K562 (cell line): ENCODE measurements around the gene ARHGAP25. TPM values are rescaled to one million over a fixed set of nuclear protein-coding genes. Genes with fewer than 3 reads are reported as not detected.

Experiments
- polyA plus RNA-seq, 8 experiments: library from polyadenylated mRNA; depleted of rRNA in 4 of 8; stranded (reverse) in 5 of 8; unstranded in 3 of 8; fragments of >200 nt; fragmentation: Nextera tagmentation in 2 of 8; fragmentation: Illumina TruSeq in 1 of 8; extraction: Ambion mirVana in 2 of 8; extraction: Trizol in 1 of 8; gene quantifications; 2 replicates each; pipeline versions ENCODE4 v1.2.1 to v1.2.3, GENCODE V29; 2011 to 2014; ENCODE audit warnings: inconsistent platforms in 1 of 8, missing spikeins in 1 of 8
- total RNA-seq, 7 experiments: library from RNA; depleted of rRNA in 6 of 7; stranded (reverse); fragments of >200 nt in 6 of 7; fragmentation: Illumina TruSeq in 2 of 7; extraction: Trizol in 2 of 7; gene quantifications; 2 replicates each; pipeline versions ENCODE4 v1.2.1 to v1.2.3, GENCODE V29; 2011 to 2021; ENCODE audit warnings: low replicate concordance in 1 of 7

Gene ARHGAP25
- total and polyA plus RNA-seq, 9 of the 15 experiments (the other 6 are each of a cell fraction or from before 2014, with no cell fraction given), result 4.9 to 14.8 (median 10.7) TPM

Other genes starting within 250 kb of the ARHGAP25 start
- 0.05 and 0.08 TPM in 2 replicates for gene PROKR1, start 91.2 kb upstream of the ARHGAP25 start, total RNA-seq (2014; rRNA removed)
- 0.10 and 0.15 TPM in 2 replicates for gene PROKR1, start 91.2 kb upstream of the ARHGAP25 start, total RNA-seq (2014; rRNA removed; fragmentation: Illumina TruSeq; extraction: Trizol)
- gene PROKR1, start 91.2 kb upstream of the ARHGAP25 start, total RNA-seq (2015; rRNA removed; fragmentation: Illumina TruSeq; extraction: Trizol), result 0.08 and 0.11 TPM in 2 replicates
- 0.18 and 0.22 TPM in 2 replicates for gene PROKR1, start 91.2 kb upstream of the ARHGAP25 start, total RNA-seq (2021)
- 0.07 TPM in 1 of 2 replicates, not detected in the other for gene PROKR1, start 91.2 kb upstream of the ARHGAP25 start, polyA plus RNA-seq (2011; rRNA removed)
- gene PROKR1, start 91.2 kb upstream of the ARHGAP25 start, polyA plus RNA-seq (2014; fragmentation: Illumina TruSeq; extraction: Trizol), result 0.06 and 0.16 TPM in 2 replicates
- gene PROKR1, start 91.2 kb upstream of the ARHGAP25 start, polyA plus RNA-seq (2014; fragmentation: Nextera tagmentation; extraction: Ambion mirVana), result under 1 TPM in 1 of 2 experiments, not detected in 1; 0.03 TPM
- gene PROKR1, start 91.2 kb upstream of the ARHGAP25 start, polyA plus RNA-seq (2014; rRNA removed), result 0.01 TPM in 1 of 2 replicates, not detected in the other
- 0.59 and 0.69 TPM in 2 replicates for gene BMP10, start 136.6 kb downstream of the ARHGAP25 start, total RNA-seq (2014; rRNA removed)
- 0.73 and 1.3 TPM in 2 replicates for gene BMP10, start 136.6 kb downstream of the ARHGAP25 start, total RNA-seq (2014; rRNA removed; fragmentation: Illumina TruSeq; extraction: Trizol)
- gene BMP10, start 136.6 kb downstream of the ARHGAP25 start, total RNA-seq (2015; rRNA removed; fragmentation: Illumina TruSeq; extraction: Trizol), result 0.43 and 0.45 TPM in 2 replicates
- gene BMP10, start 136.6 kb downstream of the ARHGAP25 start, total RNA-seq (2021), result 0.89 and 0.91 TPM in 2 replicates
- 0.18 and 0.40 TPM in 2 replicates for gene BMP10, start 136.6 kb downstream of the ARHGAP25 start, polyA plus RNA-seq (2011; rRNA removed)
- gene BMP10, start 136.6 kb downstream of the ARHGAP25 start, polyA plus RNA-seq (2014; fragmentation: Illumina TruSeq; extraction: Trizol), result 0.73 and 1.2 TPM in 2 replicates
- under 1 TPM; 0.11 to 0.29 TPM for gene BMP10, start 136.6 kb downstream of the ARHGAP25 start, polyA plus RNA-seq (2014; fragmentation: Nextera tagmentation; extraction: Ambion mirVana)
- 0.15 and 1.1 TPM in 2 replicates for gene BMP10, start 136.6 kb downstream of the ARHGAP25 start, polyA plus RNA-seq (2014; rRNA removed)
- not detected in 2 replicates for gene GKN2, start 218.1 kb downstream of the ARHGAP25 start, total RNA-seq (2014; rRNA removed)
- not detected in 2 replicates for gene GKN2, start 218.1 kb downstream of the ARHGAP25 start, total RNA-seq (2014; rRNA removed; fragmentation: Illumina TruSeq; extraction: Trizol)
- not detected in 2 replicates for gene GKN2, start 218.1 kb downstream of the ARHGAP25 start, total RNA-seq (2015; rRNA removed; fragmentation: Illumina TruSeq; extraction: Trizol)
- gene GKN2, start 218.1 kb downstream of the ARHGAP25 start, total RNA-seq (2021), result not detected in 2 replicates
- not detected in 2 replicates for gene GKN2, start 218.1 kb downstream of the ARHGAP25 start, polyA plus RNA-seq (2011; rRNA removed)
- gene GKN2, start 218.1 kb downstream of the ARHGAP25 start, polyA plus RNA-seq (2014; fragmentation: Illumina TruSeq; extraction: Trizol), result not detected in 2 replicates
- gene GKN2, start 218.1 kb downstream of the ARHGAP25 start, polyA plus RNA-seq (2014; fragmentation: Nextera tagmentation; extraction: Ambion mirVana), result not detected
- not detected in 2 replicates for gene GKN2, start 218.1 kb downstream of the ARHGAP25 start, polyA plus RNA-seq (2014; rRNA removed)
- not detected in 2 replicates for gene GKN1, start 239.8 kb downstream of the ARHGAP25 start, total RNA-seq (2014; rRNA removed)
- gene GKN1, start 239.8 kb downstream of the ARHGAP25 start, total RNA-seq (2014; rRNA removed; fragmentation: Illumina TruSeq; extraction: Trizol), result not detected in 2 replicates
- gene GKN1, start 239.8 kb downstream of the ARHGAP25 start, total RNA-seq (2015; rRNA removed; fragmentation: Illumina TruSeq; extraction: Trizol), result not detected in 2 replicates
- not detected in 2 replicates for gene GKN1, start 239.8 kb downstream of the ARHGAP25 start, total RNA-seq (2021)
- gene GKN1, start 239.8 kb downstream of the ARHGAP25 start, polyA plus RNA-seq (2011; rRNA removed), result not detected in 2 replicates
- not detected in 2 replicates for gene GKN1, start 239.8 kb downstream of the ARHGAP25 start, polyA plus RNA-seq (2014; fragmentation: Illumina TruSeq; extraction: Trizol)
- gene GKN1, start 239.8 kb downstream of the ARHGAP25 start, polyA plus RNA-seq (2014; fragmentation: Nextera tagmentation; extraction: Ambion mirVana), result not detected
- gene GKN1, start 239.8 kb downstream of the ARHGAP25 start, polyA plus RNA-seq (2014; rRNA removed), result not detected in 2 replicates